Neural cell (in vitro differentiated cells): ENCODE results near the gene ZBTB42. TPM values are rescaled to one million over a fixed set of nuclear protein-coding genes. Genes with fewer than 3 reads are reported as not detected.

Experiments used
- H2AFZ ChIP-seq: fragments of 200-600, 300-800 bp; sonication (generic), shearing (Covaris generic); 2 replicates; pipeline ENCODE4 v1.6.0; 2014; ENCODE audit warnings: low read depth, mild to moderate bottlenecking, antibody characterized with exemption, low read length, moderate library complexity
- H3F3A ChIP-seq: fragments of 200-600 bp; shearing (Covaris generic); 2 replicates; pipeline ENCODE4 v1.6.1; 2016; ENCODE audit warnings: mild to moderate bottlenecking, moderate library complexity, mixed read lengths, antibody characterized with exemption, low read length; ENCODE audit not compliant: insufficient read depth, poor library complexity, severe bottlenecking
- H3K27ac ChIP-seq: fragments of 200-600, 300-800 bp; sonication (generic), shearing (Covaris generic); 2 replicates; pipeline ENCODE4 v1.5.1; 2014; ENCODE audit warnings: mild to moderate bottlenecking, low read length, moderate library complexity
- H3K27me3 ChIP-seq: fragments of 300-800, 200-600 bp; sonication (generic), shearing (Covaris generic); 2 replicates; pipeline ENCODE4 v1.6.0; 2014; ENCODE audit warnings: mild to moderate bottlenecking, low read depth, low read length, moderate library complexity; ENCODE audit not compliant: insufficient read depth
- H3K36me3 ChIP-seq: fragments of 300-800, 200-600 bp; sonication (generic), shearing (Covaris generic); 2 replicates; pipeline ENCODE4 v1.5.1; 2014; ENCODE audit warnings: mild to moderate bottlenecking, antibody characterized with exemption, low read length, moderate library complexity; ENCODE audit not compliant: insufficient read depth
- H3K4me2 ChIP-seq: fragments of 300-800, 200-600 bp; sonication (generic), shearing (Covaris generic); 2 replicates; pipeline ENCODE4 v1.6.0; 2014; ENCODE audit warnings: mild to moderate bottlenecking, low read length
- H3K4me3 ChIP-seq: fragments of 300-800, 200-600 bp; sonication (generic), shearing (Covaris generic); 2 replicates; pipeline ENCODE4 v1.5.1; 2014; ENCODE audit warnings: mild to moderate bottlenecking, low read length, moderate library complexity
- H3K79me2 ChIP-seq: fragments of 200-600 bp; shearing (Covaris generic); replicated peaks from 2 replicates; pipeline ENCODE4 v1.6.0; 2014; ENCODE audit warnings: mild to moderate bottlenecking, low read length, moderate library complexity; ENCODE audit not compliant: insufficient read depth
- H3K9ac ChIP-seq: fragments of 300-800, 200-600 bp; sonication (generic), shearing (Covaris generic); 2 replicates; pipeline ENCODE4 v1.6.1; 2016; ENCODE audit warnings: mild to moderate bottlenecking, low read length, mixed read lengths
- H3K9me2 ChIP-seq: fragments of 200-600 bp; shearing (Covaris generic); 2 replicates; pipeline ENCODE4 v1.6.1; 2016; ENCODE audit warnings: mild to moderate bottlenecking, low read length, mixed read lengths; ENCODE audit not compliant: insufficient read depth
- H3K9me3 ChIP-seq: fragments of 200-600, 300-800 bp; sonication (generic), shearing (Covaris generic); 2 replicates; pipeline ENCODE4 v1.6.1; 2016; ENCODE audit warnings: mild to moderate bottlenecking, mixed run types, low read length, moderate library complexity, mixed read lengths
- H4K20me1 ChIP-seq: fragments of 200-600 bp; shearing (Covaris generic); 2 replicates; pipeline ENCODE4 v1.6.1; 2016; ENCODE audit warnings: mild to moderate bottlenecking, mixed run types; ENCODE audit not compliant: insufficient read depth
- CTCF ChIP-seq: fragments of 450-650 bp; IDR thresholded peaks from 2 replicates; pipeline ENCODE4 v1.5.1; 2014; ENCODE audit warnings: antibody characterized with exemption, mild to moderate bottlenecking, moderate library complexity; ENCODE audit not compliant: poor library complexity, severe bottlenecking
- EP300 ChIP-seq: fragments of 450-650 bp; conservative IDR thresholded peaks from 2 replicates; pipeline ENCODE4 v1.6.1; 2014; ENCODE audit warnings: antibody characterized with exemption, mild to moderate bottlenecking, moderate library complexity; ENCODE audit not compliant: poor library complexity, severe bottlenecking
- EZH2 ChIP-seq: fragments of 200-600, 300-800 bp; shearing (Covaris generic), sonication (generic); IDR thresholded peaks from 2 replicates; pipeline ENCODE4 v1.6.1; 2014; ENCODE audit warnings: antibody characterized with exemption, low read length, borderline replicate concordance, mild to moderate bottlenecking; ENCODE audit not compliant: insufficient read depth, poor library complexity, severe bottlenecking
- POLR2AphosphoS5 ChIP-seq: IDR thresholded peaks from 2 replicates; pipeline ENCODE4 v1.6.1; 2012
- RAD21 ChIP-seq: fragments of 450-650 bp; conservative IDR thresholded peaks from 2 replicates; pipeline ENCODE4 v1.6.1; 2014; ENCODE audit warnings: antibody characterized with exemption, mild to moderate bottlenecking, moderate library complexity
- SMC3 ChIP-seq: fragments of 450-650 bp; conservative IDR thresholded peaks from 2 replicates; pipeline ENCODE4 v1.6.1; 2014; ENCODE audit warnings: antibody characterized with exemption, mild to moderate bottlenecking, moderate library complexity; ENCODE audit not compliant: poor library complexity
- TAF1 ChIP-seq: IDR thresholded peaks from 2 replicates; pipeline ENCODE4 v1.6.1; 2012; ENCODE audit warnings: low read depth
- polyA plus RNA-seq: library from polyadenylated mRNA; depleted of rRNA; stranded (reverse); fragments of >200 nt; gene quantifications from 2 replicates; pipeline ENCODE4 v1.2.3, GENCODE V29; 2014
- TF ChIP-seq, protein P1 (sequence below): IDR thresholded peaks from 2 replicates; pipeline ENCODE4 v1.6.1; 2012; ENCODE audit warnings: borderline replicate concordance

ZBTB42 gene
- polyA plus RNA-seq, 1 donor from 2014 or later, result not detected

DNA sequence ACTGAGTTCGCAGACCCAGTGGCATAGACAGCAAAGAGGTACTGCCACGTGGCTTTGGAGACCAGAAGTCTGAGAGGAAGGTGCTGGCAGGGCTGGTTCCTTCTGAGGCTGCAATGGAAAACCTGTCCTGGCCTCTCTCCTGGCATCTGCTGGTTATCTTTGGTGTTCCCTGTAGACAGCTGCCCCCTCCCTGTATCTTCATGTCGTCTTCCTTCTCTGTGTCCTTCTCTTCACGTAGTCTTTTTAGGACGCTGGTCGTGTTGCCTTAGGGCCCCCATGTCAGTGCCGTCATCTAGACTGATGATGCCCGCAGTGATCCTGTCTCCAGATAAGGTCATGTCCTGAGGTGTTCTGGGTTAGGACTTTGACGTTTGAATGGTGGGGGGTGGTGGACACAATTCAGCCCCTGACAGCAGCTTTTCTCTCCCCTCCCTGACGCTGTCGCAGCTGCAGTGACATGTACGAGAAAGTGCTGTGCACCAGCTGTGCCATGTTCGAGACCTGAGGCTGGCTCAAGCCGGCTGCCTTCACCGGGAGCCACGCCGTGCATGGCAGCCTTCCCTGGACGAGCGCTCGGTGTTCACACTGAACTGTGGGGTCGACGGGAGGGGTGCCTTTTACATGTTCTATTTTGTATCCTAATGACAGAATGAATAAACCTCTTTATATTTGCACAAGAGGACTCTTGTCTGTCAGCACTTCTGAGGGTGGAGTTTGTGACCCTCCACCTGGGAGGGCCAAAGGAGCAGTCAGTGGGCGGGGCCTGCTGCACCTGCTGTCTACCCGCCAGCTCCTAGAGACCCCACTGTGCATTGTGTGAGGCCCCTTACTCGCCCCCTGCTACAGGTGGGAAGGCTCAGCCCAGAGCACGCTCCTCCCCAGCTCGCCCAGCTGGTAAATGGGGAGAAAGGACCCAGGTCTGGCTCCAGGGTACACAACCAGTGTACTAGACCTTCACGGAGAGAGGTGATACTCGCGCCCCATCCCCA is 41.6 kb upstream of the ZBTB42 start:
- H3F3A ChIP-seq, result no peaks in the 10 kb centered on the region
- H2AFZ ChIP-seq, result no peak overlapping the region
- no peak for TF ChIP-seq SMC3
- TF ChIP-seq RAD21, result no peak
- no peak for TF ChIP-seq POLR2AphosphoS5
- no peak for TF ChIP-seq CTCF
- TF ChIP-seq, protein P1, sequence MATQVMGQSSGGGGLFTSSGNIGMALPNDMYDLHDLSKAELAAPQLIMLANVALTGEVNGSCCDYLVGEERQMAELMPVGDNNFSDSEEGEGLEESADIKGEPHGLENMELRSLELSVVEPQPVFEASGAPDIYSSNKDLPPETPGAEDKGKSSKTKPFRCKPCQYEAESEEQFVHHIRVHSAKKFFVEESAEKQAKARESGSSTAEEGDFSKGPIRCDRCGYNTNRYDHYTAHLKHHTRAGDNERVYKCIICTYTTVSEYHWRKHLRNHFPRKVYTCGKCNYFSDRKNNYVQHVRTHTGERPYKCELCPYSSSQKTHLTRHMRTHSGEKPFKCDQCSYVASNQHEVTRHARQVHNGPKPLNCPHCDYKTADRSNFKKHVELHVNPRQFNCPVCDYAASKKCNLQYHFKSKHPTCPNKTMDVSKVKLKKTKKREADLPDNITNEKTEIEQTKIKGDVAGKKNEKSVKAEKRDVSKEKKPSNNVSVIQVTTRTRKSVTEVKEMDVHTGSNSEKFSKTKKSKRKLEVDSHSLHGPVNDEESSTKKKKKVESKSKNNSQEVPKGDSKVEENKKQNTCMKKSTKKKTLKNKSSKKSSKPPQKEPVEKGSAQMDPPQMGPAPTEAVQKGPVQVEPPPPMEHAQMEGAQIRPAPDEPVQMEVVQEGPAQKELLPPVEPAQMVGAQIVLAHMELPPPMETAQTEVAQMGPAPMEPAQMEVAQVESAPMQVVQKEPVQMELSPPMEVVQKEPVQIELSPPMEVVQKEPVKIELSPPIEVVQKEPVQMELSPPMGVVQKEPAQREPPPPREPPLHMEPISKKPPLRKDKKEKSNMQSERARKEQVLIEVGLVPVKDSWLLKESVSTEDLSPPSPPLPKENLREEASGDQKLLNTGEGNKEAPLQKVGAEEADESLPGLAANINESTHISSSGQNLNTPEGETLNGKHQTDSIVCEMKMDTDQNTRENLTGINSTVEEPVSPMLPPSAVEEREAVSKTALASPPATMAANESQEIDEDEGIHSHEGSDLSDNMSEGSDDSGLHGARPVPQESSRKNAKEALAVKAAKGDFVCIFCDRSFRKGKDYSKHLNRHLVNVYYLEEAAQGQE, result no peak
- TF ChIP-seq EP300, result no peak
- no peak for TF ChIP-seq TAF1
- H4K20me1 ChIP-seq, result no peaks in the 10 kb centered on the region
- H3K4me3 ChIP-seq, result no peak overlapping the region
- H3K27me3 ChIP-seq, result no peaks in the 10 kb centered on the region
- H3K27ac ChIP-seq, result no peak overlapping the region
- no peaks in the 10 kb centered on the region for H3K9me3 ChIP-seq
- peaks cover 8% of the 10 kb centered on the region for H3K79me2 ChIP-seq
- no peaks in the 10 kb centered on the region for H3K36me3 ChIP-seq
- H3K9me2 ChIP-seq, result no peaks in the 10 kb centered on the region
- no peak overlapping the region for H3K9ac ChIP-seq
- H3K4me2 ChIP-seq, result no peak overlapping the region

DNA sequence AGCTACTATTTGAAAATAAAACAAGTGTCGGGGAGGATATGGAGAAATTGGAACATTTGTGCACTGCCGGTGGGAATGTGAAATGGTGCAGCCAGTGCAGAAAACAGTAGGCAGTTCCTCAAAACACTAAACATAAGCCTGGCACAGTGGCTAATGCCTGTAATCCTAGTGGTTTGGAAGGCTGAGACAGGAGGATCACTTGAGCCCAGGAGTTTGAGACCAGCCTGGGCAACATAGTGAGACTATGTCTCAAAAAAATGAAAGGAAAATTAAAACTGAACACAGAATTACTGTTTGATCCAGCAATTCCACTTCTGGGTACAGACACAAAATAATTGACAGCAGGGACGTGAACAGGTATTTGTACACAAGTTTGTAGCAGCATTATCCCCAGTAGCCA is 35.4 kb upstream of the ZBTB42 start:
- H2AFZ ChIP-seq, result no peak overlapping the region
- H3K4me3 ChIP-seq, result no peak overlapping the region
- TF ChIP-seq SMC3 (no peak), EP300 (no peak), EZH2 (no peak), POLR2AphosphoS5 (no peak), TAF1 (no peak)
- no peaks in the 10 kb centered on the region for H3K79me2 ChIP-seq
- H3K9me3 ChIP-seq, result no peaks in the 10 kb centered on the region
- no peaks in the 10 kb centered on the region for H3F3A ChIP-seq
- H3K9ac ChIP-seq, result no peak overlapping the region
- H3K4me2 ChIP-seq, result no peak overlapping the region
- no peak overlapping the region for H3K27ac ChIP-seq
- no peaks in the 10 kb centered on the region for H3K27me3 ChIP-seq
- H3K9me2 ChIP-seq, result no peaks in the 10 kb centered on the region
- no peaks in the 10 kb centered on the region for H4K20me1 ChIP-seq
- H3K36me3 ChIP-seq, result peaks cover under 1% of the 10 kb centered on the region
